Gastrocnemius medialis (tissue), 4 donors: ENCODE results near the gene PANX1. TPM values are rescaled to one million over a fixed set of nuclear protein-coding genes. Genes with fewer than 3 reads are reported as not detected.

Experiments
- ATAC-seq, 2 donors: fragments of 150-250 bp; one replicate each; pipeline ENCODE4 v1.9.1; 2016
- DNase-seq, 2 donors: peaks; one replicate each; pipeline ENCODE4 v3.0.0-alpha.2; 2019
- H3K27ac ChIP-seq, 4 donors: fragments of 200-600 bp; sonication (generic); 1 replicate in 1 of 4; 2 replicates in 3 of 4; pipeline ENCODE4 v1.5.1; 2016 to 2018; ENCODE audit warnings: mild to moderate bottlenecking in 2 of 4, moderate library complexity in 1 of 4
- H3K27me3 ChIP-seq, 3 donors: fragments of 200-600 bp; sonication (generic) in 2 of 3; 1 replicate in 1 of 3; 2 replicates in 2 of 3; pipeline versions ENCODE4 v1.5.1 to v1.6.0; 2016 to 2019; ENCODE audit warnings: mild to moderate bottlenecking in 1 of 3, moderate library complexity in 1 of 3
- H3K36me3 ChIP-seq, 2 donors: fragments of 200-600 bp; sonication (generic) in 1 of 2; one replicate each; pipeline ENCODE4 v1.5.1; 2017 to 2018
- H3K4me1 ChIP-seq, 2 donors: fragments of 200-600 bp; sonication (generic) in 1 of 2; one replicate each; pipeline ENCODE4 v1.5.1; 2016 to 2017; ENCODE audit warnings: mild to moderate bottlenecking in 2 of 2
- H3K4me3 ChIP-seq, 4 donors: fragments of 200-600 bp; sonication (generic) in 3 of 4; 1 replicate in 1 of 4; 2 replicates in 3 of 4; pipeline ENCODE4 v1.5.1; 2016 to 2019; ENCODE audit warnings: mild to moderate bottlenecking in 2 of 4
- H3K9me3 ChIP-seq, 3 donors: fragments of 200-600 bp; sonication (generic) in 2 of 3; 1 replicate in 1 of 3; 2 replicates in 2 of 3; pipeline ENCODE4 v1.5.1; 2016 to 2019
- CTCF ChIP-seq, 5 experiments: fragments of 450-650 bp in 3 of 5; fragments of 200-600 bp in 2 of 5; sonication (generic) in 2 of 5; IDR thresholded peaks in 4 of 5; conservative IDR thresholded peaks in 1 of 5; 1 replicate in 4 of 5; 2 replicates in 1 of 5; pipeline ENCODE4 v1.5.1; 2016 to 2019; ENCODE audit warnings: antibody characterized with exemption in 5 of 5, mild to moderate bottlenecking in 3 of 5, moderate library complexity in 3 of 5
- POLR2A ChIP-seq, 2 donors: fragments of 450-650 bp; IDR thresholded peaks; one replicate each; pipeline ENCODE4 v1.6.1; 2017; ENCODE audit warnings: antibody characterized with exemption in 2 of 2, mild to moderate bottlenecking in 2 of 2, moderate library complexity in 2 of 2
- in situ Hi-C, 4 donors: fragments of 200-750 bp; cut with MboI; loops; one replicate each; pipeline versions ENCODE4 v1.15.0 to v1.8.0; 2017; ENCODE audit warnings: low sequenced_read_pairs in 4 of 4
- intact Hi-C: fragments of 100-400 bp; cut with DNase I; formaldehyde crosslinking; loops from one replicate; pipeline ENCODE4 v1.15.1; 2023; ENCODE audit warnings: low total_unique reads
- total RNA-seq, 4 donors: library from RNA; depleted of rRNA; stranded (reverse); fragments of >200 nt; gene quantifications; one replicate each; pipeline versions ENCODE4 v1.1.0 to v1.2.3, GENCODE V29; 2016

PANX1 gene
- total RNA-seq, 4 donors from 2014 or later = 29.1 to 109 (median 37.9) TPM

- DNase-seq (no peak), ATAC-seq (no peak)
- Histone ChIP-seq H3K4me3 (no peak overlapping the region), H3K27me3 (no peaks in the 10 kb centered on the region), H3K27ac (no peak overlapping the region), H3K9me3 (no peaks in the 10 kb centered on the region), H3K36me3 (no peaks in the 10 kb centered on the region), H3K4me1 (no peaks in the 10 kb centered on the region)
- TF ChIP-seq CTCF (IDR thresholded peaks at IDR 0.05 in 4 of 5, conservative IDR thresholded peaks at IDR 0.05 in 1 of 5) (no peak), POLR2A (IDR thresholded peaks at IDR 0.05) (no peak)
- intact Hi-C loops = no loop called here
- in situ Hi-C loops = no loop called here
These were observed 38.2 kb upstream of the PANX1 start for GRCh38 chr11:94090401-94090800.

GRCh38 chr11:94091091-94091490 lies 37.5 kb upstream of the PANX1 start:
- in situ Hi-C loops (no loop called here), intact Hi-C loops (no loop called here)
- ATAC-seq = no peak

GRCh38 chr11:94100253-94100652 lies 28.4 kb upstream of the PANX1 start:
- Histone ChIP-seq H3K4me3 (no peak overlapping the region), H3K36me3 (no peaks in the 10 kb centered on the region), H3K4me1 (no peaks in the 10 kb centered on the region), H3K27me3 (no peaks in the 10 kb centered on the region), H3K27ac (no peak overlapping the region), H3K9me3 (no peaks in the 10 kb centered on the region)
- no peak for TF ChIP-seq POLR2A (IDR thresholded peaks at IDR 0.05)
- no peak for TF ChIP-seq CTCF (IDR thresholded peaks at IDR 0.05 in 4 of 5, conservative IDR thresholded peaks at IDR 0.05 in 1 of 5)
- DNase-seq (no peak), ATAC-seq (no peak)
- intact Hi-C loops = no loop called here
- in situ Hi-C loops = no loop called here

More at GRCh38 chr11:94091091-94091490, 37.5 kb upstream of the PANX1 start:
- no peaks in the 10 kb centered on the region for H3K9me3 ChIP-seq
- DNase-seq = no peak
- H3K36me3 ChIP-seq = no peaks in the 10 kb centered on the region
- no peaks in the 10 kb centered on the region for H3K27me3 ChIP-seq
- TF ChIP-seq CTCF (IDR thresholded peaks at IDR 0.05 in 4 of 5, conservative IDR thresholded peaks at IDR 0.05 in 1 of 5) = no peak
- TF ChIP-seq POLR2A (IDR thresholded peaks at IDR 0.05) = no peak
- H3K4me1 ChIP-seq = no peaks in the 10 kb centered on the region
- no peak overlapping the region for H3K4me3 ChIP-seq
- no peak overlapping the region for H3K27ac ChIP-seq

- TF ChIP-seq CTCF (IDR thresholded peaks at IDR 0.05 in 4 of 5, conservative IDR thresholded peaks at IDR 0.05 in 1 of 5) (no peak), POLR2A (IDR thresholded peaks at IDR 0.05) (no peak)
- in situ Hi-C loops (no loop called here), intact Hi-C loops (no loop called here)
- no peaks in the 10 kb centered on the region for H3K9me3 ChIP-seq
- H3K27me3 ChIP-seq = no peaks in the 10 kb centered on the region
- no peak overlapping the region for H3K4me3 ChIP-seq
- no peak overlapping the region for H3K27ac ChIP-seq
- DNase-seq = no peak
- H3K36me3 ChIP-seq = no peaks in the 10 kb centered on the region
- ATAC-seq = no peak
- no peaks in the 10 kb centered on the region for H3K4me1 ChIP-seq
These were observed 25.2 kb upstream of the PANX1 start for GRCh38 chr11:94103471-94103870.

- Histone ChIP-seq H3K27ac (no peak overlapping the region), H3K36me3 (no peaks in the 10 kb centered on the region), H3K4me1 (no peaks in the 10 kb centered on the region), H3K4me3 (no peak overlapping the region), H3K27me3 (no peaks in the 10 kb centered on the region), H3K9me3 (no peaks in the 10 kb centered on the region)
- in situ Hi-C loops = no loop called here
- DNase-seq (no peak), ATAC-seq (no peak)
- intact Hi-C loops = no loop called here
- TF ChIP-seq CTCF (IDR thresholded peaks at IDR 0.05 in 4 of 5, conservative IDR thresholded peaks at IDR 0.05 in 1 of 5) (no peak), POLR2A (IDR thresholded peaks at IDR 0.05) (no peak)
These were observed 23.9 kb upstream of the PANX1 start for GRCh38 chr11:94104734-94105133.
